GM18498 (cell line): ENCODE measurements around the gene ATP5PD.

Source experiments
- ATAC-seq: cut with Tn5 transposase; IDR thresholded peaks from one replicate; pipeline ENCODE4 v1.9.1; 2021; ENCODE audit warnings: mild to moderate bottlenecking, moderate library complexity; ENCODE audit not compliant: unreplicated experiment

ATP5PD gene

DNA sequence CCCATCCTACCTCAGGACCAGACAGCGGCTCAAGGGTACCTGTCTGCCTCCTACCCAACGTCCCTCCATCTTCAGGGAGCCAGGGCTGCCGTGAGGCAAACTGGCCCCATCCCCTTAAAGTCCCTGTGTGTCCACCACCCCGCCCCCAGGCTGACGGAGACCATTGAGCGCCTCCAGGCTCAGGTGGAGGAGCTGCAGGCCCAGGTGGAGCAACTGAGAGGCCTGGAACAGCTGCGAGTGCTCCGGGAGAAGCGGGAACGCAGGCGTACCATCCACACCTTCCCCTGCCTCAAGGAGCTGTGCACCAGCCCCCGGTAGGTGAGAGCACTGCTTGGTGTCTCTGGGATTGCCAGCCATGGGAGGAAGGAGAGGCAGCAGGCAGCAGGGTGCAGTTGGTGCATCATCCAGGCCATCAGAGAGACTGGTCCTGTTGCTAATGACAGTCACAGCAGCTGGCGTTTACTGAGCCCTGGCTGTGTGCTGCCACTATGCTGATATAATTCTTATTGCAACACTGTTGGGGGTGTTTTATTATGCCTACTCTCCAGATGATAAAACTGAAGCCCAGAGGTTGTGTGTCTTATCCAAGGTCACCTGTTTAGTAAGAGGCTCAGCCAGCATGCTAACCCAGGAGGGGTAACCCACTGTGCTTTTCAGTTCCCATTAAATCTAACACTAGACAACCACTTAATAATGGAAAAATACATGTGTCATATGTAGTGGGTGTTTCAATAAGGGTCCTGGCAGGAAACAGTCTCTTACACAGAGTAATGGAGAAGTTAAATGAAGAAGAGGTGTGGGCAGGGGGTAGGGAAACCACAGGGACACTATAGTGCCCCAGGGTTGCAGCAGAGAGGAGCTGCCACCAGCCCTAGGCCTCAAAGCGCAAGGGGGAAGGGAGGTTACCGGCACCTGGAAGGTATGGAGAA, 44.6 kb downstream of the ATP5PD start:
- ATAC-seq, result no peak

DNA sequence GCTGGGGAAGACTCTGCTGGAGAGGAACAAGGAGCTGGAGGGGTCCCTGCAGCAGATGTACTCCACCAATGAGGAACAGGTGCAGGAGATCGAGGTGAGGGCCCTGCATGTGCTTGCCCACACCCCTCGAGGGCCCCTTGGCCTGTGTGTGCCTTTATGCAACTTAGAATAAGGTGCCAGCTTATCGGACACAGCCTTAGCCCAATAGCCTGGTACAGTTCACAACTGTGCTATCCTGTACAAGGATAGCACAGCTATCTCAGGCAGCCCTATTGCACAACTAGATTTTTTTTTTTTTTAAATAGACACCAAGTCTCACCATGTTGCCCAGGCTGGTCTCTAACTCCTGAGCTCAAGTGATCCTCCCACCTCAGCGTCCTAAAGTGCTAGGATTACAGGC, 47.2 kb downstream of the ATP5PD start:
- no peak for ATAC-seq

DNA sequence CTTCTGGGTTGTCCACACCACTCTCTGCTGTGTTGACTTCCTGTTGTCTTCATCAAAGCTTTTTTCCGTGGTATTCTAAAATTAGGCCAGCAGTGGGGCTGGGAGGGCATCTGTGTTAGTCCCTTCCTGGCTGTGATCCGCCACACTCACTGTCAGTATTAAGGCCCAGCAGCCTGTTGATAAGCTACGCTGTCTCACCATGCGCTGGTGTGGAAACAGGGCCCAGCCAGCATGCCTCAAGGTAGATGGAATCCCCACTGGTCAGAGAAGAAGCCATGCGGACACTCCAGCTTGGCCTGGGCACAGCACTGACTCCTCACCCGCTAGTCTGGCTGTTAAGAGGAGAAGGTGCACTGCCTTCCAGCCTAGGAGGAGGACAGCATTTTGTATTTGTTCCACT, 48.0 kb downstream of the ATP5PD start:
- ATAC-seq, result no peak

DNA sequence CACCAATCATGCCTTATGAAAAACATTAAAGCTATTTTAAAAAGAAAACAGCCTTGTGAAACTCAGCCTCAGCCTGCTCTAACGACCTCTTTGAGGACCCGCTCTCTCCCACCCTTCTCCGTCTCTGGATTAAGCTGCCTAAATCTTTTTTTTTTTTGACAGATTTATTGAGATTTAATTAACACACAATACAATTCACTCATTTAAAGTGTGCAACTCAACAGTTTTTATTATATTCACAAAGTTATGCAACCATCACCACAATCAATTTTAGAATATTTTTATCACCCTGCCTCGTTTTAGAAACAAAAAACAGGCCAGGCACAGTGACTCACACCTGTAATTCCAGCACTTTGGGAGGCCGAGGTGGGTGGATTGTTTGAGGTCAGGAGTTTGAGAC, 50.9 kb downstream of the ATP5PD start:
- ATAC-seq, result no peak

DNA sequence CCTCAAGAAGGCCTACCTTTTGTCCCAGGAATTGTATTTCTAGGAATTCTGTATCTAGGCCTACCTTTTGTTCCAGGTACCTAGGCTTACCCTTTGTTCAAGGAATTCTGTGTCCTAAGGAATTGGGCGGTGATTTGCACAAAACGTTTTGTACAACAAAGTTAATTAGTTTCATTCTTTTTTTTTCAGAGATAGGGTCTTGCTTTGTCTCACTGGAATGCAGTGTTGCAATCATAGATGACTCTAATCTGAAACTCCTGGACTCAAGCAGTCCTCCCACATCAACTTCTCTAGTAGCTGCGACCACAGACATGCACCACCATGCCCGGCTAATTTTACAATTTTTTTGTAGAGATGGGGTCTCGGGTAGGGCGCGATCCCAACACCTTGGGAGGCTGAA, 52.3 kb downstream of the ATP5PD start:
- no peak for ATAC-seq

DNA sequence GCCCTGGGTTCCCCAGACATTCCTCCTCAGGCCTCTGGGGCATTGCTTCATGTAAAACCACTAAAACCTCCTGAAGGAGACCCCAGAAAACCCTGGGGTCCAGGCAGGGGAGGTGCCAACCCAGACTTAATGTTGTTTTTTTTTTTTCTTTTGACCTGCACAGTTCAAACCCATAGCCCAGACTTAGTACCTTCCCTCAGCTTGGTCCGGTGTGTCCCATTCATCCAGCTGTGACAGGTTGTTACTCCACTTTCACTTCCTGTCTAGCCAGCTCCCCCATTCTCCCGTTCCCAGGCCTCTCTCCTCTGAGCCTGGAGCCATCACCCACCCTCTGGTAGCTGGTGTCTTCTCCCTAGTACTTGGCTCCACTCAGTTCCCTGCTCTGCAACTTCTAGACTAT, 54.5 kb downstream of the ATP5PD start:
- ATAC-seq, result no peak

DNA sequence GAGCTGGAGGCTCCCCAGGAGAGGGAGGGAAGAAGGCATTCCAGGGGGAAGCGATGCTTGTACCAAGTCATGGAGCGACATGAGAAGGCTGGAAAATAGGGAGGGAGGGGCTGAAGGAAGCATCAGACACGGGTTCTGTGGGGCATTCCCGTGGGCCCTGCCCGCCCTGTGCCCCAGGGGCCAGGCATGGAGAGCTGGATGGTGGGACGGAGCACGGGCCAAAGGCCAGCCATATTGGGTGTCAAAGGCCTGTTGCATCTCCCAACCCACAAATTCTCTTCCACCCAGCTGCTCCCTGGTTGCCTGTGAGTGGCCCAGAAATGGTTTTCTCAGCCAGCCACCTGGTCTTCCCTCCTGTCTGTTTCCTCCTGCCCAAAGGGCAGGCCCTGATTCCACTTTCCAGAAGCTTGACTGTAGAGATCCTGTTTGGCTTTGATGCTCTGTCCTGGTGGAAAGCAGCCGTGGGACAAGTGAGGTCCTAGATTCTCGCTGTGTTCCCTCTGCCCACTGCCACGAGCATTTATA, 56.1 kb downstream of the ATP5PD start:
- ATAC-seq, result no peak
